GM21529 (cell line): ENCODE measurements around the gene SUSD6.
"Not testable (repeated sequence)": the region's sequence is repeated elsewhere in the genome, so short reads cannot be mapped to it uniquely, and the experiment has no call there.

Source experiments
- ATAC-seq: cut with Tn5 transposase; IDR thresholded peaks from one replicate; pipeline ENCODE4 v1.9.1; 2021; ENCODE audit not compliant: unreplicated experiment

SUSD6 gene

DNA sequence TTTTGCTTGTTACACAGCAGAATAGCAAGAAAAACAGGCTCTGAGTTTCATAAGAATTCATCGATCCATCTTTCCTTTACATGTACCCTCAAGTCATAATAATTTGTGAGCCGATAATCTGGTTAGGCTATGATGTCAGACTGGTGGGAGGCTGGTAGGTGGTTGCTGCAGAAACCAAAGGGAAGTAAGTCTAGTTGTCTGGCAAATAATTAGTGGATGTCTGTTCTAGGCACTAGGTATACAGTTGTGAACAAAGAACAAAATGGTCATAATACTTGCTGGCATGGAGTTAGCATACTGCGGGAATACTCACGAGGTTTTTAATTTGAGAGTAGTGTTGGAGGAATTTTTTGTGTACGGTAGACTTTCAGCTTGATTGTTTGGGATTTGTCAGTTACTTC is 8.8 kb downstream of the SUSD6 start:
- ATAC-seq, result no peak

DNA sequence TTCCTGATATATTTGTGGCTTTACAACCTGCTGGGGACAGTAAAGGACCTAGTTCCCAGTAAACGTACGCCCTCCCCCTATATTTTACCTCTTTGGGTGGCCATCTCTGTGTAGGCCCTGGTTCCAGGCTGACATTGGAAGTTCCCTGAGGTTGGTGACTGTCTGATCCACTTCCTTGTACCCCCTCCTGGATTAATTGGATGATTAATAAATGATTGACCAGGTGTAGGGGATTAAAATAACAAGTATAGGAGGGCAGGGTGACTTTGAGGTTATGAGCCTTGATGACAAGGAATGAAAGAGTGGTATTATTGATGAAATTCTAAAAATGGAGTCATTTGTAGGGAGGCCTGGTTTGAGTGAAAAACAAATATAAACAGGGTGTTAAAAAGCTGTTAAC is 9.6 kb downstream of the SUSD6 start:
- ATAC-seq, result no peak

GRCh38 chr14:69624136-69624535 is 12.7 kb downstream of the SUSD6 start:
- ATAC-seq, result no peak

- peak; percentile 86 for ATAC-seq
Measured at GRCh38 chr14:69625299-69626131, 14.1 kb downstream of the SUSD6 start.

- no peak for ATAC-seq
Measured at GRCh38 chr14:69626132-69626500, 14.7 kb downstream of the SUSD6 start.

DNA sequence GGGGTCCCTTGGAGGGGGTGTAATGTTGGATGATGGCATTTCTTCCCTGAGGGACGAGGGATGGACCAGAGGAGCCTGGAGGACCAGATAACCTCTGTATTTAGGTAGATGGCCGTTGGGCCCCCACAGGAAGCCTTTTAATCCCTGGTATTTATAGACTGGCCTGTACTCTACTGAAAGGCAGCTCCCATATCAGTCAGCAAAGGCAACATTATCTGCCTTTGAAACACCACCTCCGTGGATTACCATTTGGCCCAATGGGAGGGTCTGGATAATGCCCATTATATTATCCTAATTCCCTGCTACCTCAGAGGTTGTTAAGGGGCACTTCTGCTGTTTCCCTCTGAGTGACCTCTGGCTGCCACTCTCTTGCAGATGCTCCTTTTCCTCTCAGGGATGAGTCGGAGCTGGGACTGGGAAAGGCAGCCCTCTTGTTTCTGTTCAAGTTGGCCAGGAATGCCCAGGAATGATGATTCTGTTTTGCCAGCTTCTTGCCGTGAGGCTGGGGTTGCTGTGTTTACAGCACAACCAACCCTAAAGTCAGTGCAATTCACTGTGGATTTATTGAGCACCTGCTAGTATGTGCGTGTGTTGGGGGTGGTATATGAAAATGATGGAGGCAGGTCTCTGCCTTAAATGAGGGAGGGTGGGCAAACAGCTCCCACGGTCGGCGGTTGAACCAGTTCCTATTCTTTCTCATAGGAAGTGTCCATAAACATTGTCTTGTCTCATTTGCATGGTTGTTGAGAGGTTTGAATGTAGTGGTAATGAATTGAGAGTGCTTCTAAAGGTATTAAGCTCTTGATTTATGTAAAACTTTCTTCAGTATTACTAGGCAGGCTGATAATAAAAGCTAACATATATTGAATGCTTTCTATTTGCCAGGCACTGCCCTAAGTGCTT is 18.1 kb downstream of the SUSD6 start:
- peak; percentile 40 for ATAC-seq

- no peak for ATAC-seq
Measured at GRCh38 chr14:69630360-69630759, 19.0 kb downstream of the SUSD6 start.

- no peak for ATAC-seq
Measured at GRCh38 chr14:69631509-69631908, 20.1 kb downstream of the SUSD6 start.

DNA sequence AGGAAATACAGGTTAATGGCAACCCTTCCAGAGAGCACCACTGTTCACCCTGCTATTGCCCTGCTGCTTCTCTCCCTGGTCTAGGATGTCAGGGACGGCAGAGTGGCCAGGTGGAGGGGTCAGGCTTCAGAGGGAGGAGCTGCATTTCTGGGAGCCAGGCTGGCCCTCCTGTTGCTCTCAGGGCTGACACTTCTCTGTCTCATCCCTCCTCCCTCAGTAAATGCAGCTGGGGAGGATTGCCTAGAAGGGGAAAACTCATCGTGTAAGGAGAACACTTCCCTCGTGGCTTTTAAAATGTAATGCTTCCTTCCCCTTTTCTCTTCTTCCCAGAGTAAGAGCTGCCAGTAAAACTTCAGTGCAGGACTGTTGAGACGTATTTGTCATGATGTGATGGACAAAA is 20.8 kb downstream of the SUSD6 start:
- ATAC-seq, result no peak

DNA sequence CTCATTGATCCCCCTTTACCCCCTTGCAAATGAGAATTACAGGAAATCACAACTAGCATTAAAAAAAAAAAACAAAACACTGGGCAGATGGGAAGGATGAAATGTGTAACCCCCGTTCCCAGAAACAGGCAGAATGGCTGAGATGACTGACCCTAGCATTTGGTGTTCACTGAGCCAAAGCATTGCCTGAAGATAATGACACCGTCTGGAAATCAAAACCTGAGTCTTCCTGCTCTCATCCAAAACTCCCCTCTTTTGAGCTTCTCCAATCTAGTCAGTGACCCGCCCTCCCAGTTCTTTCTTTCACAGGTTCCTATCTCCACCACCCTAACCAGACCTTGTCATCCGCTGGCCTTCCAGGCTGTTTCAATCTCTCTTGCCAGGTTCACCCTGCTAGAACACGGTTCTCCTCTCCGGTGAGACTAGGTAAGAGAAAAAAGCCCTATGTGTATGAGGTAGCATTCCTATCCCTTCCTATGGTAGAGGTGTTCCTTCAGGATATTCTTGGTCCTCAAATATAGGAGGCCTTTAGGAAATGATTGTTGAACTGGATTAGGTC is 21.3 kb downstream of the SUSD6 start:
- ATAC-seq, result no peak

GRCh38 chr14:69633238-69633637 is 21.8 kb downstream of the SUSD6 start:
- ATAC-seq, result no peak

- no peak for ATAC-seq
Measured at GRCh38 chr14:69635981-69636639, 24.7 kb downstream of the SUSD6 start.

GRCh38 chr14:69636718-69637480 is 25.5 kb downstream of the SUSD6 start:
- ATAC-seq, result no peak

DNA sequence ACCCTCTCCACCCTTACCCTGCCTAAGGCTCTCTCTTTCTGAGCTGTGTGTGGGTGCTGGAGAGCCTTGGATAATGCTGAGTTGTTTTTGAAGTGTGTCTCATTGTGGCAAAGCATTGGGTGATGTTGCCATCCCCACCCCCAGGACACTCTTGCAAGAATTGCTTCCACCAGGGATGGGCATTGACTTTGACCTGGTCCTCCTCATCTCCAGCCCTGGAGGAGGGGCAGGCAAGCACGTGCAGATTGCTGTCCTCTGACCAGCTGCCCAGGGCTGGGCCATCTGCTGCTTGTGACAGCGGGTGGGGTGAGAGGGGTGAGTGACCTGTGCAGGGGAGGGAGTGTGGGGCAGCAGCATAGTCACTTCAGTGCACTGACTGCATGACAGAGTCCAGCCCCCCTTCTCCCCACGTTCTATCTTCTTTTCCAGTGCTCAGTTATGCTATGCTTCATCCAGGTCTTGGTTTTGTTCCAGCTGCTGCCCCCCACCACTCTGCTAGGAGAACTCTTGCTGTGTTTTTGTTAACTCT is 26.2 kb downstream of the SUSD6 start:
- ATAC-seq, result no peak

DNA sequence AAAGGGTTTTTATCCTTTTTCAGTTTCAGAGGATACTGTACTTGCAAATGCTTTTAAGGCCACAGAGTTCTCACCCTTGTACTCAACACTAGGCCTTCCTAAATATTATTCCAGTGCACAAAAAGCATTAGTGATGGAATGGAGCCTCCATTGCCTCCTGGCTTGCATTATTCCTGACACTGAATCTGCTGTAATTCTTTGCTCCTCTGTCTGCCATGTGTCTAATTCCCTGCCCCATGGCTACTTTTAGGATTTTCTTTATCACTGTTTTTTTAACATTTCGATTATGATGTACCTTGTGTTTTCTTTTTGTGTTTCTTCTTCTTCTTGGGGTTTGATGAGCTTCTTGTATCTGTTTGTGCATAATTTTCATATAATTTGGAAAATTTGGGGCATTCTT is 29.5 kb downstream of the SUSD6 start:
- ATAC-seq, result no peak

- not testable (repeated sequence) for ATAC-seq
Measured at GRCh38 chr14:69642212-69642793, 30.9 kb downstream of the SUSD6 start.

GRCh38 chr14:69643430-69644200 is 32.2 kb downstream of the SUSD6 start:
- no peak for ATAC-seq

GRCh38 chr14:69644814-69645213 is 33.4 kb downstream of the SUSD6 start:
- no peak for ATAC-seq

DNA sequence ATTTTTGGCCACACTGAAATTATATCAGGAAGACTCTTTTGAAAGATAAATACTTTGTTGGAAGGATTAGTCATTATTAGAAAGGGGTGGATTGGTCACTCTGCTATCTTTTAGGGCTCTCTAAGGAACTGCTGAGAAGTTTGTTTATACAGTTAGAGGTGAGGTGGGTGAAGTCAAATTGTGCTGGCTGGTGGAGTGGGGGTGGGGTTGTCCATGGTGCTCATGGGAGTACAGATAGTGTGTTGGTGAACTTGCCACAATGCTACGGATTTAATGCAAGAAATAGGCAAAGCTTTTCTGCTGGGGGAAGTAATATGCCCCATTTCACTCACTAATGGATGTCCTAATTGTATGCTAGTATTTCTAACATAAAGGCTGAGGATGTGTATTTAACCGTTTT is 35.8 kb downstream of the SUSD6 start:
- ATAC-seq, result no peak
